ENCODE results near the gene MLLT3. TPM values are rescaled to one million over a fixed set of nuclear protein-coding genes. Genes with fewer than 3 reads are reported as not detected.

The MLLT3 gene
- total RNA-seq, 2 experiments from 2014 or later: 55.9 to 56.4 TPM

DNA sequence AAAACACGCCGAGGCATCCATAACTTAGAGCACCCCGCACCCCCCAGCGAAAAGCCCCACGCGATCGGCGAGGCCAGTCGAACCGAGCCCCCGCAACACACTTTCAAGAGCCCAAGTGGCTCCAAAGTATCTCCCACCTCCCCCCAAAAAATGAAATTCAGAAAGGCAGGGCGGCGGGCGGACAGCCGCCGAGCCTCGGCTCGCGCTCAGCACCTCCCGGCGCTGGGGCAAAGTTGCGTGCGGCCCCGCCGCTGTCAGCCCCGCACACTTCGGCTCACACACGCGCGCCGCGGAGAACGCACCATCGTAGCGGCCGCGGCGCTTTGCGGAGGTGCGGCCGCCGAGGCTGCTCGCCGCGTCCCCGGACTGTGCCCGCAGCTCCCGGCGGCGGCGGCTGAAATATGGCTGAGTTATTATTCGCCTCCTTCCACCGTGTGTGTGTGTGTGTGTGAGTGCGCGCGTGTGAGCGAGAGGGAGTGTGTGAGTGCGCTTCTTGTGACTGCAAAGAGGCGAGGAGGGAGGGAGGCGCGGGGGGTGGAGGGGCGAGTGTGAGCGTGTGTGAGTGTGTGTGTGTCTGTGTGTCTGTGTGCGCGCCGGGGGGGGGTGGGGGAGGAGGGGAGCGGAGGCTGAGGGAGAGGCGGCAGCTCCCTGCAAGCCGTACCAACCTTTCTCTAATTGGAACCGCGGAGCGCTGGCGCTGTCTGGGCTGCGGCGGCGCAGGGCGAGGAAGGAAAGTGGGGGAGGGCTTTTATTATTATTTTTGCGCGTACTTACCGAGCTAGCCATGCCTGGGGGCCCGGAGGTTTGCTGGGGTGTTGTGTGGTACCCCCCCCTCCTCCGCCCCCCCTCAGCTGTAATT is 599 bp downstream of the MLLT3 start:
- H3K4me1 Mint-ChIP-seq: peaks cover 43% of the 10 kb centered on the region
- CTCF ChIA-PET: interaction anchor here (0.7 to 1.9 kb wide), 20 partner anchors 10 to 623 kb away, joined by 3 to 13 read pairs (median 3); partner anchors contain the start of genes FOCAD and HACD4

DNA sequence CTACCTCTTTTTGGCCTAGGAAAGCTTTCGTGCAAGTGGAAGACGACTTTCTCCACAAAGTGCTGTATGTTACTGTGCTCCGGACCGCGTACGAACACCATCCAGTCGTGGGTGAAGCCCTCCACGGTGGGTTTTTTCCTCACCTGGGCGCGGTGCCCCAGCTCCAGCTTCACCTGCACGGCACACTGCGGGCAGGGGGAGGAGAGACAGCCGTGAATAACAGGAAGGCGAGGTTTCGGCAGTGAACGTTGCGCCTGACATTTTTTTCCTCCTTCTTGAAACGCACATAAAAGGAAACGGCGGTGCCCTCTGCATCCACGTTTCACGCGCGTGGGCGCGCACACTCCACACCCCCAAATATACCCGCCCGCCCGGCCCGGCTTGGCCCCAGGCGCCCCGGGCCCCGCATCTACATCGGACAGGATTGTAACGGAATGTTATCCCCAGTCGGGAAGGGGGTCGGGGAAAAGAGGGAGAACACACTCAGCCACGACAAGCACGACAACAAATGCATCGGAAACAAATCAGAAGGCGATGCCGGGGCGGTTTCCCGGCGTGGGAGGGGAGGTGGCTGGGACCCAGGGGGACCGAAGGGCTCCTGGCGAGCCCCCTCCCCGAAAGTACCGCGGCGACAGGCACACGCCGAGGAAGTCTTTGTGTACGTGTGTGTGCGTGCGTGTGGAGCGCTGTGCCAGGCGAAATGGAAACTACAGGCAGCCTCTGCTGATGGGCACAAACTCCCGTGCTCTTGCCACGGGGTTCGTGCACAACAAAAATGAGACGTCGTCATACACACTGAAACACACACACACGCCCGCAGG is 1.4 kb downstream of the MLLT3 start:
- H3K4me1 Mint-ChIP-seq: peaks cover 49% of the 10 kb centered on the region
- DNase-seq: peak; percentile 57
- CTCF ChIA-PET: interaction anchor here (0.8 to 1.0 kb wide), 3 partner anchors 13 to 68 kb away, joined by 3 read pairs; no protein-coding TSS in a partner anchor
- no peaks in the 10 kb centered on the region for H3K27me3 Mint-ChIP-seq
- no peaks in the 10 kb centered on the region for H3K9me3 Mint-ChIP-seq (ENCODE audit: low read depth)
- no peak for ATAC-seq
- peak overlapping the region; percentile 94 for H3K27ac Mint-ChIP-seq
- H3K4me3 Mint-ChIP-seq: peak overlapping the region; percentile 100
- H3K36me3 Mint-ChIP-seq: peaks cover 33% of the 10 kb centered on the region

More for the DNA sequence above, 599 bp downstream of the MLLT3 start:
- Mint-ChIP-seq H3K9me3 (ENCODE audit: low read depth) (no peaks in the 10 kb centered on the region), H3K27ac (peak overlapping the region; percentile 94), H3K4me3 (peak overlapping the region; percentile 100), H3K36me3 (peaks cover 33% of the 10 kb centered on the region), H3K27me3 (no peaks in the 10 kb centered on the region)
- ATAC-seq (peak; percentile 26), DNase-seq (peak; percentile 74)

DNA sequence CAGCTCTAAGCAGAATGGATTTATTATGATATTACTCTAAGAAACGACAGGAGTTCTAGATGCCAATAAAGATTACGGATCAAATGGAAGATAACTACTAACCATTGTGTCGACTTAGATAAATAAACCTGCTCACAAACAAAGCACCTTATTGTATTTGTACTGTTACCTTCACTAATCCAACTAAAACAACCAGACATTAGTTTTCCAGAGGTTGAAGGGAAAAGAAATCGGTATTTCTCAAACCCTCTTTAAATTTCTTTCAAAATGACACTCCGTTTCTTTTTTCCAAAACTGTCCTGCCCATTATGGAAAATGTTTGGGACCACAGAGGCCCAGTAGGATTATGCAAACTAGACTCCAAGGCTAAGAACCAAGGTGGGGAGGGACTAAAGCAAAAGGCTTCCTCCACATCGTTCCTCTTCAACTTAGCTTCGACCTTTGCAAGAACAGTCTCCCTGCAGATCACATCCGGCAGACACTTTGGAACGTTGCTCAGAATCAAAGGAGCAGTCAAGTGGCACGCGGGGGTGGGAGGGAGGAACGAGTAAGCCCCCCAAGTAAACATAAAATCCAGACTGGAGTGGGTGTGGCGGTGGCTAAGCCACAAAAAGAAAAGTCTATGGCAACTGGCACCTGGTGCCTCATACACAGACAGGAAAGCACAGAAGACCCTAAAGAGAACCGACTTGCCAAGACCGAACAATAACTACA is 2.7 kb downstream of the MLLT3 start:
- DNase-seq (no peak), ATAC-seq (no peak)
- Mint-ChIP-seq H3K36me3 (peaks cover 42% of the 10 kb centered on the region), H3K27ac (peak overlapping the region; percentile 52), H3K27me3 (no peaks in the 10 kb centered on the region), H3K4me3 (peak overlapping the region; percentile 100), H3K4me1 (peaks cover 52% of the 10 kb centered on the region), H3K9me3 (ENCODE audit: low read depth) (no peaks in the 10 kb centered on the region)
- CTCF ChIA-PET: interaction anchor here (2.3 kb wide), 1 partner anchor 13 kb away, joined by 5 read pairs; no protein-coding TSS in a partner anchor

DNA sequence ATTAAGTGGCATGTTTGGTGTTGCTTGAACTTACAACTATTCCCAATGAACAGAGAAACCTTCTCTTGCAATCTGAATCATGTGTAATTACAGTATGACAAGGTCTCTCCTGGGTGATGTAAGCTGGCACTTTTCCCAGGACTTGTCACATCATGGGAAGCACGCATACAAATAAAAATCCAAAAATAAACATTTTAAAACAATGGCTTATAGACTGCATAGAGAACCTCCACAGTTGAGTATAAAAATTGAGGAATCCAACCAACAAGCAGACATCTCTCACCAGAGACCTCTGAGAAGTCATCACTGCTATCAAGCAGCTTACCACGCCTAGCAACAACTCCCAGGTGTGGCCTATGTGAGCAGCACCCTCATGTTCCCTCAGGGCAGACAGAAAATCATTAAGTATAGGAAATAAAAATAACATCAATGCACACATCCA is 3.9 kb downstream of the MLLT3 start:
- Mint-ChIP-seq H3K27ac (no peak overlapping the region), H3K36me3 (peaks cover 42% of the 10 kb centered on the region), H3K4me3 (no peak overlapping the region), H3K9me3 (ENCODE audit: low read depth) (no peaks in the 10 kb centered on the region), H3K27me3 (no peaks in the 10 kb centered on the region), H3K4me1 (peaks cover 43% of the 10 kb centered on the region)
- ATAC-seq (no peak), DNase-seq (no peak)
- CTCF ChIA-PET: interaction anchor here (1.0 to 2.3 kb wide), 2 partner anchors 12 to 93 kb away, joined by 4 to 5 read pairs; no protein-coding TSS in a partner anchor

DNA sequence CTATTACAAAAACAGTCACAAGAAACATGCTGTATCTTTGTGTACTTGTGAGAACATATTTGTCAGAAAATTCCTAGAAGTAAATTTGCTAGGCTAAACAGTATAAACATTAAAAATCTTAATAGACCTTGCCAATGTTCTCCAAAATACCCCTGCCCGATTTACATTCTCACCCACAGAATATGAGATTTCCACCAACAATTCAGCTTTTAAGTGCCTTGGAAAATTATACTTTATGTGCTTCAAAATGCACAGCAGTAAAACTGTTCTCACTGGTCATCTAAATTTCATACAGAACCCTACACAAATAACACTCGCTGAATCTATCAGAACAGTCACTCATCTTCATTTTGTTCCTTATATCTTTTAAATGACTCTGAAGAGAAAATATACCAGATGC is 5.5 kb downstream of the MLLT3 start:
- Mint-ChIP-seq H3K4me1 (peaks cover 48% of the 10 kb centered on the region), H3K4me3 (no peak overlapping the region), H3K9me3 (ENCODE audit: low read depth) (no peaks in the 10 kb centered on the region), H3K36me3 (peaks cover 42% of the 10 kb centered on the region), H3K27me3 (no peaks in the 10 kb centered on the region), H3K27ac (no peak overlapping the region)
- ATAC-seq: no peak
- DNase-seq: no peak
- CTCF ChIA-PET: no interaction called here

DNA sequence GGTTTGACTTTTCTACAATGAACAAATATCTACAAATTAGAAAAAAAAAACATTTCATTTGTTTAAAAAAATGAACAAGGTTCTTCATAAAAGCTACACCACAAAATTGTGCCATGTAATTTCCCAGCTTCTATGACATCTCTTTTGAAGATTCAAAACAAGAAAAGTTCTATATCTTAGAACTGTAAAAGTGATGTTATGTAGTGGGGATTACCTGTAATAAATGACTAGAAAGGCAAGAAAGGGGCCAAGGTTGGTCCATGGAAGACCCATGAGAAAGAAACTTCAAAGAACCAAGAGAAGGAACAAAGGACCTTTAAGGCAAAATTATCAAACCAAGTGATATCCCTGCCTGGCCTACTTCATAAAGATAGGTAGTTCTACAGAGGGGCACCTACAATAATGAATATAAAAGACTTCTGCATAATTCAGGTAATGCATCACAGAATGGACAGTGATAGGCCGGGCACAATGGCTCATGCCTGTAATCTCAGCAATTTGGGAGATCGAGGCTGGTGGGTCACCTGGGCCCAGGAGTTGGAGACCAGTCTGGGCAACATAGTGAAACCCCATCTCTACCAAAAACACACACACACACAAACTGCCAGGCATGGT is 7.6 kb downstream of the MLLT3 start:
- Mint-ChIP-seq H3K36me3 (peaks cover 35% of the 10 kb centered on the region), H3K9me3 (ENCODE audit: low read depth) (no peaks in the 10 kb centered on the region), H3K4me1 (peaks cover 47% of the 10 kb centered on the region), H3K27me3 (no peaks in the 10 kb centered on the region), H3K4me3 (no peak overlapping the region), H3K27ac (no peak overlapping the region)
- ATAC-seq (no peak), DNase-seq (no peak)
- CTCF ChIA-PET: no interaction called here

DNA sequence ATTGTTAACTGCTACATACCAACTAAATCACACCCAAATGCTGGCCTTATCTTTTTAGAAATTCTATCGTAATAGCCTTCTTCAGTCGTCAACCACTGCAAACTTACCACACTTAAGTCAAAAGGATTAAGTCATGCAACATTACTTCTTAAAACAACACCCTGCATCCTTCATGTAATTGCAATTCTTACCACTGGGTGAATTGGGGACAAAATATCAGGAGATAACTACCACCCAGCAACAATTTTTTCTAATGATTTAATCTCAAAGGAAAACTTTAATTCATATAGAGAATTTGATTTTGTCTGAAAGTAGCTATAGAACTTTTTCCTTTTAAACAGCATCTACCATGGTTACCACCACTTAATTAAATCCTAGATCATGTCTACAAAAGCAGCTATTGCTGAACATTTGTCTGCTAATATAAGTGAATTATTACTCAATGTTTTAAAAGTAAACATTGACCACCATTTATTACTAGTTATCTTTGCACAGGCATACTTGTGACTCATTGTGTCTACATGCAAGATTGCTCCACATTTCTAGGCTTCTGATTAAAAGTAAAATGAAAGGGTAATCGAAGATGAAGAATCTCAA is 10.5 kb downstream of the MLLT3 start:
- Mint-ChIP-seq H3K9me3 (ENCODE audit: low read depth) (no peaks in the 10 kb centered on the region), H3K36me3 (peaks cover 21% of the 10 kb centered on the region), H3K27ac (no peak overlapping the region), H3K4me3 (no peak overlapping the region), H3K27me3 (no peaks in the 10 kb centered on the region), H3K4me1 (peaks cover 42% of the 10 kb centered on the region)
- ATAC-seq (no peak), DNase-seq (no peak)
- CTCF ChIA-PET: interaction anchor here (0.6 to 1.4 kb wide), 2 partner anchors 10 to 57 kb away, joined by 3 to 9 read pairs; partner anchors contain the start of gene MLLT3

DNA sequence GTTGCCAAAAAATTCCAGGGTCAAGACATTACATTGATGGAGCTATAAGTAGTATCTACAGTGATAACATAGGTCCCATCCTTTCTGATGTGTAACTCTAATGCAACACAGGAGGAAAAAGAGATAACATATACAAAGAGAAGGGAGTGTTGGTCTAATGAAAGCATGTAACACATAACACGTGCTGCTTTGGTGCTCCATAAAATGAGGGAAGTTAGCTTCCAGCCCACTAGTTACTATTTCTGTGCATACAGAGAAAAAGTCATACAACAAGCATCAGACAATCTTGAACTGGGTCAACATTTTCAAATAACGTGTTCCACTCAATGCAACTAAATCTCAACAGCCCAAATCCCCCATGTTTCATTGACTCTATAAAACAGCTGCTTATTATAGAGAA is 11.7 kb downstream of the MLLT3 start:
- peaks cover 40% of the 10 kb centered on the region for H3K4me1 Mint-ChIP-seq
- no peak overlapping the region for H3K4me3 Mint-ChIP-seq
- no peak for DNase-seq
- CTCF ChIA-PET: interaction anchor here (1.0 kb wide), 1 partner anchor 567 kb away, joined by 3 read pairs; no protein-coding TSS in a partner anchor
- no peaks in the 10 kb centered on the region for H3K9me3 Mint-ChIP-seq (ENCODE audit: low read depth)
- H3K27ac Mint-ChIP-seq: no peak overlapping the region
- no peaks in the 10 kb centered on the region for H3K27me3 Mint-ChIP-seq
- peaks cover 20% of the 10 kb centered on the region for H3K36me3 Mint-ChIP-seq
- no peak for ATAC-seq

DNA sequence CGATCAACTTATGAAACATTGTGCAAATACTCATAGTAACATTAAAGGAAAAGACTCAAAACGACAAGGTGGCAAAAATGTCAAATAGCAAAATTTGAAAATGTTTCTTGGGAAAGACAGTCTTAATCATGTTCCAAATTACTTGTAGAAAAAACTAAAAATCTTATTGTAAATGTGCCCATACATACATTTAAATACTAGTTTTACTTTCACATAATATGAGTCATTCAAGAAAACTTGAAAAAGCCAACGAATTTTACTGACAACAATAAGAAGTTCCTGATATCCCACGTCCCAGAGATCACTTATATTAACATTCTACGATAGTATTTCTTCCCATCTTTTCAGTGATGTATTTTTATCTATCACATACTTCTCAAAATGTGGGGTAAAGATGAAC is 13.7 kb downstream of the MLLT3 start:
- ATAC-seq (no peak), DNase-seq (no peak)
- H3K4me1 Mint-ChIP-seq: peaks cover 43% of the 10 kb centered on the region
- CTCF ChIA-PET: interaction anchor here (1.4 kb wide), 1 partner anchor 82 kb away, joined by 3 read pairs; no protein-coding TSS in a partner anchor
- H3K4me3 Mint-ChIP-seq: no peak overlapping the region
- no peaks in the 10 kb centered on the region for H3K27me3 Mint-ChIP-seq
- no peak overlapping the region for H3K27ac Mint-ChIP-seq
- H3K9me3 Mint-ChIP-seq (ENCODE audit: low read depth): no peaks in the 10 kb centered on the region
- peaks cover 11% of the 10 kb centered on the region for H3K36me3 Mint-ChIP-seq

DNA sequence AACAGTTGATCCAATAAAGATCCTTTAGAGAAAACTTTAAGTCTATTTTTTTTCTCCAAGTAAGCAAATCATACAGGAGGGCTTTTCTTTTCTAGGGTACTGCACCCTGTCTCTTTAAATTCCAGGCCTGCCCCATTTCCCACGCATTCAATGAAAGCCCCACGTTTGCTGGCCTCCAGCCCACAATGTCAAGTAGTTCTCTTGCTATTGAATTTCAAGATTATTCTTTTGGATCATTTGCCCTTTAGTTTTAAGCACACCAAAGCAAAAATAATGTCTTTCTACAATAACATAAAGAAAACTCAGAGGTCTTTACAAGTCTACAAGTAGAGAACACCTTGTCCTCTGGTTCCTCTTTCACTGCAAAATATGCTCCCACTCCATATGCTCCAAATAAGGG is 15.6 kb downstream of the MLLT3 start:
- Mint-ChIP-seq H3K36me3 (peaks cover 17% of the 10 kb centered on the region), H3K4me1 (peaks cover 45% of the 10 kb centered on the region), H3K27ac (no peak overlapping the region), H3K4me3 (no peak overlapping the region), H3K9me3 (ENCODE audit: low read depth) (no peaks in the 10 kb centered on the region), H3K27me3 (no peaks in the 10 kb centered on the region)
- ATAC-seq: no peak
- DNase-seq: no peak
- CTCF ChIA-PET: interaction anchor here (1.4 kb wide), 1 partner anchor 12 kb away, joined by 5 read pairs; no protein-coding TSS in a partner anchor

DNA sequence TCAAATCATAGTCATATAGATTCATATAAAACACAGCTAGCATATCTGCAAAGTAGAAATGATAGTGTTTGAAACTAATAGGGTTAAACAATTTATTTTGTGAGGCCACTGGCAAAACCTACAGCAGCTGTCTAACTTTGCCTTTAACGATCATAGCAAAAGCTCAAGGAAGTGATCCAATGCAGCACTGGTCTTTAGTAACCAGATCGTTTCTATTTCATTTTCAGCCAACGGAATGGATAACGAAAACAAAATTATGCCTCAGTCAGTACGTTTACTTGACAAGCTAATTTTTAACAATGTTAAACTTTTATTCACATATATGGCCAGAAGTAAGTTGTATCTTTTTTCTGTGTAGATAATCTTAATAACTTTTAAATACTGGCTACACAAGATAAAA is 17.7 kb downstream of the MLLT3 start:
- ATAC-seq: peak; percentile 83

More for the DNA sequence above, 17.7 kb downstream of the MLLT3 start:
- H3K27me3 Mint-ChIP-seq: no peaks in the 10 kb centered on the region
- CTCF ChIA-PET: interaction anchor here (0.7 kb wide), 1 partner anchor 20 kb away, joined by 3 read pairs; no protein-coding TSS in a partner anchor
- DNase-seq: no peak
- peaks cover 38% of the 10 kb centered on the region for H3K4me1 Mint-ChIP-seq
- H3K4me3 Mint-ChIP-seq: peak overlapping the region; percentile 53
- H3K36me3 Mint-ChIP-seq: peaks cover 21% of the 10 kb centered on the region
- no peaks in the 10 kb centered on the region for H3K9me3 Mint-ChIP-seq (ENCODE audit: low read depth)
- peak overlapping the region; percentile 69 for H3K27ac Mint-ChIP-seq

All from activated CD8-positive, alpha-beta memory T cell treated with anti-CD3 and anti-CD28 coated beads, Interleukin-2, amount 10 ng/mL, durations not matched to agents 7 days and 5 days (primary cell).